HG03575 (cell line): ENCODE measurements around the gene MAFF.

Source experiments
- ATAC-seq: cut with Tn5 transposase; IDR thresholded peaks from one replicate; pipeline ENCODE4 v1.9.1; 2021; ENCODE audit not compliant: unreplicated experiment, insufficient number of reproducible peaks, low FRiP score; ENCODE audit errors: extremely low read depth

The MAFF gene

DNA sequence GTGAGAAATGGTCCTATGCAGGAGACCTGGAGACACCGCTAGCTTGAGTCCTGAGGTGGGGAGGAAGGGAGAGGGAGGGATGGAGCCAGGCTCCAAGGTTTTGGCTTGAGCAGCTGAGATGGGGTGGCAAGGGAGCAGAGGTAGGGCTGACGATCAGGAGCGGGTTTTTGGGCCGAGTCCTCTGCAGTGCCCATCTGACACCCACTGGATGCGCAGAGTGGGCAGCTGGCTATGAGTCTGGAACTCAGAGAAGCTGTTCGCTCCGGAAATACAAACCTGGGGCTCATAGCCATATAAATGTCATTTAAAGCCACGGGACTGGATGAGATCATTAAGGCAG lies 453 bp upstream of the MAFF start:
- no peak for ATAC-seq

DNA sequence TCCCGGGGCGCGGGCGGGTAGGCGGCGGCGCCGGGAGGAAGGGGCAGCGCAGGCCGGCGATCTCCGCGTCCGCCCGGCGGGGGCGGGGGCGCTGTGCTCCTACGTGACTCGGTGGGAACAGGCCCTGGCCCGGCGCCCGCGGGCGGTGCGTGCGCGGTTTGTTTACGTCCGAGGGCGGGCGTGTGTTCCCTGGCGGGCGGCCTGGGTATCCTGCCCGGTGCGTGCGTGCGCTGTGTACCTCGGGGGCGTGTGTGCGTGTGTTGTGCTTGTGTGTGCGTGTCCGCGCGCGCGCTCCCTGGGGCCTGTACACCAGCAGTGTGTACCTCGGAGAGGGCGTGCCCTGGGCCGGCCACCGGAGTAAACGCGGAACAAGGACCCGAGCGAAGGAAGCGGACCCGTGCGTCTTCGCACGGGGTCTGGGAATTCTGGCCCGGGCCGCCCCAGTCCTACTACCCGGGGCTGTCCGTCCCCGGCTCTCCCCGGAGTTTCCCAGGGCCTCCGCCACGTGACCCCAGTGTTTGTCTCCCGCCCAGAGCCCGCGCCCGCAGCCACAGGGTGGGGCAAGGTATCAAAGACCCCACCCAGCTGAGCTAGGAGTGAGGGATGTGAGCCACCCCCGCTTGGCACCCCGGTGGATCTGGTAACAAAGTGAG lies 769 bp downstream of the MAFF start:
- ATAC-seq, result no peak

DNA sequence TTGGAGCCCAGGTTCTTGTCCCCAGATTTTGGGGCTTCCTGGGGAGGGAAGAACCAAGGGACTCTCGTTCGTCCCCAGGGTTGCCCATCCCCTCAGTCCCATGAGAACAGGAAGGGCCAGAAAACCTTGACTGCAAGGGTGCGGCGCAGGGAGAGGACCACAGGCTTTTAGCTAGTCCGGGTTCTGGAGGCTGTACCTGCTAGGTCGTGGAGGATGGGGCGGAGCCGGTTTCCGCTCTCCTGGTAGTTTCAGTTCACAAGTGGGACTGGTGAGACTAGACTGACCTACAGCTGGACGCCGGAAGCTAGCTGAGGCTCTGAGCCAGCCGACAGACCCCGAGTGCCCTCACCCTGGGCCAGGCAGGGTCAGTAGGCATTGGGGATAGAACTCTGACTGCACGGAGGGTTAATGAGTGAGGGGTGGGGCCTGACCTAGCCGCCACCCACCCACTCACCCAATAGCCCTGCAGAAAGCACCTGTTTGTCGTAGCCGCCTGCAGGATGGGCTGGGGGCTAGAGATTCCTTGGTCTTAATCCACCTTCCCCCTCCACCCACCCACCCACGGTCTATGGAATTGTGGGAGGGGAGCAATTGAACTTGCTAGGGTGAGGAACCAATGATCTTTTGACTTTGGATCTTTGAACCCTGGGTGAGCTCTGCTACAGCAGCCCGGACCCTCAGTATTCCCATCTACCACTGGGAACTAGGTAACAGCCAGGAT lies 1.5 kb downstream of the MAFF start:
- ATAC-seq, result no peak

DNA sequence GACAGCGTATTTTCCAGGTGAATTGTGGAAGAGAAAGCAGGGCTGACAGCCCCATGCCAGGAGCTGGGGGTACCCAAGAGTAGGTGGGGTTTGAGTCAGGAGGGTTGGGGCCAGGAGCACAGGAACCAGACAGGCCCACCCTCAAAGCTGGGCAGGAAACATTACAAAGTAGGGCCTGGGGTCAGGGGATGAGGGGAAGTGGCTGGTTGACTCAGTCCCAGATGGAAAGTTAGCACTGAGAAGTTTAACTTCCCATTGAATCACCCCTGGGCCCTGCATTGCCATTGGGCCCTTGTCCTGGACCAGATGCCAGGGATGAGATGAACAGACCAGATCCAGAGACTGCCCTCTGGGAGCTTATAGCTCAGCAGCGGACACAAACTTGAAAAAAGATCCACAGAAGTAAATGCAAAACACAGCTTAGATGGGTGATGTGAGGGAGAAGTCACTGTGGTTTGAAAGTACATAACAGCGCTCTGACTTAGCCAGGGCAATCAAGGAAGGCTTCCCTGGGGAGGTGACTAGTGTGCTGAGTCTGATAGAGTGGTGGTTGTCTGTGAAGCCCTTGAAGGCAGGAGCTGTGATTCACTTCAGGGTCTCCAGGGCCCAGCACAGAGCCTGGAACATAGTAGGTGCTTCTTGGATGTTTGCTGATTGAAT lies 2.2 kb downstream of the MAFF start:
- ATAC-seq, result no peak

DNA sequence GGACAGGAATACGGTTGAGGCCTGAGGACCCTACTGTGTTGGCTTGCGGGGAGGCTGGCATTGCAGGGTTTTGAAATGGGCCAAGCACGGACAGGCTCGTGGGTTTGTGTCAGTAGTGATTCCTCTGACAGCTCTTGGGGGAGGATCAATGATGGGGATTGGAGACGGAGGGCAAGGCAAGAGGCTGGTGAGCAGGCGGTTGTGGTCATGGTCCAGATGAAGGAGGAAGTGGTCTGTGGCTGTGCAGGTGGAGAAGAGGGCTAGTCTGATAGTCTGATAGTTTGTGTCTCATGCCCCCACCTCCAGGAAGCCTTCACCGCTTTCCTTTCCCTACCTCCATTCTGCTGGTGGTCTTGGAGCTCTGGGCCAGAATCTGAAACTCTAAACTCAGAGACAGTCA lies 3.0 kb downstream of the MAFF start:
- no peak for ATAC-seq

DNA sequence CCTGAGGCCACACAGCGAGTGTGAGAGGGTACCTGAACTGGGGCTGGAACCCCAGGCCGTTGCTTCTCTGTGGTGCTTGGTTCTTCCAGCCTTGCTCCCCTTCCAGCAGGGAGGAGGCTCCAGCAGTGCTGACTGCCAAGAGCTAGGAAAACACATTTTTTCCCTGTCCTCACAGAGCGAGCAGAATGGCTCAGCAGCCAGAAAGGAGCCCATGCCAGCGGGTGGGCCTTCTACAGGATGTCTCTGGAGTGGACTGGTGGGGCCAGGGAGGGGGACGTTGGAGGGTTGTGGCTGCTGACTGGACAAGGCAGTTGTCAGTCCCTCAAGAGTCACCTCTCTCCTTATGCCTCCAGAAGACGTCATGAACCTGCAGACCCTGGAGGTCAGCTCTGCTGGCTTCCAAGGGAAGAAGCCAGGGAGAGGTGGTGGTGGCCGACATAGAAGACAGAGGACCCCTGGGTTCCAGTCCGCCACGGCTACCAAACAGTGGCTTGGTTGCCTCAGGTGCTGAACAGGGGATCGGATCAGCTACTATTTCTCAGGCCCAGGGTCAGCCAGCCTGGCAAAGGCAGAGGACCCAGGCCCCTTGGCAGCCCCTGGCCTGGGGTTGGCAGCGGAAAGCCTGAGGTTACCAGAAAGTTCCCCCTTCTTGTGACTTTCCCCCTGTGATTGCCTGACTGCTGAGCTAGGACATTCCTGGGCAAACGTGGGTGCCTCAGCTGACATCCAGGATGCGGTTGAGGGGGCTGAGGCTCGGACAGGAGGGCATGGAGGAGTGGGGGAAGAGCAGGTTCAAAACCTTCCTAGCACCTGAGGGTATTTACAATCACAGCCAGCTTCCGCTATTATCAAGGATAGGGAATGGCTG lies 3.7 kb downstream of the MAFF start:
- no peak for ATAC-seq

DNA sequence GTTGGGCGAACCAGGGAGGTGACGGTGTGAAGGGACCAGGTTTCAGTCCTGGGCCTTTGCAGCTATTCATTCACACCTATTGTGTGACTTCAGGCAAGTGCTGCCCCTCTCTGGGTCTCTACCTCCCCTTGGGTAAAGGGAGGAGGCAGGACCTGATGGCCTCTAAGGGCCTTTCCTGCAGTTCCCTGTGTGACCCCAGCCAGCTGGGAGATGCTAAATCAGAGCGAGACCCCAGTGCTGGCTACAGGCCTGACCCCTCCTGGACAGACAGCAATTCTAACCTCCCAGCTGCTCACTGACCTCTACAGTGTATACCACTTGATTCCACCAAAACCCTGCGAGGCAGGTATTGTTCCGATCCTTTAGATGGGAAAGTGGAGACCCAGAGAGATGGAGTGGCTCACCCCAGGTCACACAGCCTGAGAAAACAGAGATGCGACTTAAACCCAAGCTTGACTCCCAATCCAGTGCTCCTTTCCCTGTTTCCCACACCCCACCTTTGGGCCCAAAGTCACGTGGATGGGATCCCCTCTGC lies 6.2 kb downstream of the MAFF start:
- ATAC-seq, result no peak

DNA sequence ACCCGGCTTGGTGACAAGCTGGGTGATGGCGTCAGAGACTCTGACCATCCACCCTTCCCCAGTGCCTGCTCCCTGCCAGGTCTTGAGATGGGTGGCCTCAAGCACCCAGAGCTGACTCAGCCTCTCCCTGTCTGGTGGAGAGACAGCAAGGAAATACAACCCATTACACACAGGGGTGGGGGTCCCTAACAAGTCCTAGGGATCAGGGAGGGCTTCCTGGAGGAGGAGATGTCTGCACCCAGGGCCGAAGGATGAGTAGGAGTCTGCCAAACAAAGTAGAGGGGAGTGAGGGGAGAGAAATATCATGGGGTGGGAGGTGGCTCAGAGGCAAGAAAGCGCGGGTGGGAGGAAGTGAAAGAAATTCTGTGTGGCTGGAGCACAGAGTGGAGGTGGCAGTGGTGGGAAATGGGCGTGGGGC lies 6.8 kb downstream of the MAFF start:
- ATAC-seq, result no peak

DNA sequence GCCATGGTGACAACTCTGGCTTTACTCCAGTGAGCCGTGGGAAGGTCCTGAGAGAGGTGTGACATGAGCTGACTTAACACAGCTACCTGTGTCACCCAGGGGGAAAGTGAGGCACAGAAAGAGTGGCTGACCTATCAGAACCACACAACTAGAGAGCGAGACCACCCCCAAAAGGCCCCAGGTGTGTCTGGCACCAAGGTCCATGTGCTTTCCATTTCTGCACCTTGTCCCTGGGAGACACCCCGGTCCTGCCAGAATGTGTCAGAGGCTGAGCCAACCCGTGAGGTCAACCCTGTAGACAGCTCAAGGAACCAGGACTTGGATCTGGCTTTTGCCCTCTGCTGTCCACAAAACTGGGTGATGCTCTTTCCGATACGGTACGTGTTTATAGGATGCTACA lies 9.8 kb downstream of the MAFF start:
- ATAC-seq, result no peak

DNA sequence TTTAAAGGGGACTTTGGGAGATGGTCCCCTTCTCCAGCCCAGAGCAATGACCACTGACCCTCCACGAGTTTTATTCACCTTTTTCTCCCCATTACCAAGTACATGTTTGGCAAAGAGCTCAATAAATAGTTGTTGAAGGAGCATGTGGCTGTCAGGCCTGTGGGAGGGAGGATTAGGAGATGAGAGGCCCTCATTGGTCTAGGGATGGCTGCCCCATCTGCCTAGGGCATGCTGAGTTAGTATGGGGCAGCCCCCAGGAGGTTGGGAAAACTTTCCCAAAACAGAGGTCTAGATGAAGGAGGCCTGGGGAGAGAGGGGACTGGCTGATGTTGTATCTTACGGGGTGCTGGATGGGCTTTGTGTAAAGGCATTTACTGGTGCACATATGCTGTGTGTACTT lies 10.6 kb downstream of the MAFF start:
- no peak for ATAC-seq

DNA sequence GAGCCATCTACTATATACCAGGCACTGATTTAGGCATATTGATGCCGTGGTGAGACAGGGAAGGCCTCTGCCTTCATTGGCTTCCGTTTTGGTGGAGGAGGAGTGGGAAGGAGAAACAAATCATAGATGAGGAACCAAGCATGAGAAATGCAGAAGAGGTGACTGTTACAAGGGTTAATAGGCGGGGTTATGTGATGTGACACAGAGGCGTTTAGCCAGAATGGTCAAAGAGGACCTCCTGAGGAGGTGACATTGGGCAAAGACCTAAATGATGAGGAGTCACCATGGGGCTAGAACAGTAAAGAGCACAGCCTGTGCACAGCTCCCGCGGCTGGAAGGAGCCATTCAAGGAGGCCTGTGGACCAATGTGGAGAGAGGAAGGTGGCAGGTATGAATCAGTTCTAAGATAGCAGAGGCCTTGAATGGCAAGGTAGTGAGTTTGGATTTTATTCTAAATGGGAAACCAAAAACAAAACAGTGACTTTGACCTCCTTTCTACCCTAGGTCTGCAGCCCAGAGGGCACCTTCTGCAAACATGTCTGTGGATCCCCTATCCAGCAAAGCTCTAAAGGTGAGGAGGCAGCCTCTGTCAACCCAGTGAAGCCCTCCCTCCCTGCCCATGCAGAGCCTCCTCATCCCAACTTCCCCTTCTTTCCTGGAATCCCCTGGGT lies 11.7 kb downstream of the MAFF start:
- ATAC-seq, result no peak

DNA sequence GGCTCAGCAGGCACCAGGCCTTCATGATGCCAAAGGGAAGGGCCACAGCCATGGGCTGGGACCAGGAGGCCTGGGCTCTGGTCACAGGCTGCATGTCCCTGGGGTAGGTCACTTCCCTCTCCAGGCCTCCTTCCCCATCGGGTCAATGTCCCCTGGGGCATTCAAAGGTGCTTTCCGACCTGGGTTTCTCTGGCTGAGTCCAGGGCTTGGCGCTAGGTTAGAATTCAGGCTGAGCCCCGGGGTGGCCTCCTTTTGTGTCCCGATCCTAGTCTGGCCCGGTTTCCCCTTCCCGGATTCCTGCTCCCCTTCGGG lies 12.2 kb downstream of the MAFF start:
- no peak for ATAC-seq

DNA sequence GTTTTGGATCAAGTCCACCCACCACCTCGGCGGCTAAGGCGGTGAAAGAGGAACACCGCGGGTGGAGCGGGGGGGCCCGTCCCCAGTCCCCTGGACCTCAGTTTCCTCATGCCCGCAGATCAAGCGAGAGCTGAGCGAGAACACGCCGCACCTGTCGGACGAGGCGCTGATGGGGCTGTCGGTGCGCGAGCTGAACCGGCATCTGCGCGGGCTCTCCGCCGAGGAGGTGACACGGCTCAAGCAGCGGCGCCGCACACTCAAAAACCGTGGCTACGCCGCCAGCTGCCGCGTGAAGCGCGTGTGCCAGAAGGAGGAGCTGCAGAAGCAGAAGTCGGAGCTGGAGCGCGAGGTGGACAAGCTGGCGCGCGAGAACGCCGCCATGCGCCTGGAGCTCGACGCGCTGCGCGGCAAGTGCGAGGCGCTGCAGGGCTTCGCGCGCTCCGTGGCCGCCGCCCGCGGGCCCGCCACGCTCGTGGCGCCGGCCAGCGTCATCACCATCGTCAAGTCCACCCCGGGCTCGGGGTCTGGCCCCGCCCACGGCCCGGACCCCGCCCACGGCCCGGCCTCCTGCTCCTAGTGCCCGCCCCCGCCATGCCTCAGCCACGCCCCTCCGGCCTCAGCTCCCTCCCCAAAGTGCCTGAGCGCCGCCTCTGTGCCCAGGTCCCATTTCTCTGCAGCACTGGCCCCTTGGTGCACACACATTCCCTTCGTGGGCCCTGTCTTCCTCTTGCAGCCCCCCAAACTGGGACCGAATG lies 12.7 kb downstream of the MAFF start:
- no peak for ATAC-seq

DNA sequence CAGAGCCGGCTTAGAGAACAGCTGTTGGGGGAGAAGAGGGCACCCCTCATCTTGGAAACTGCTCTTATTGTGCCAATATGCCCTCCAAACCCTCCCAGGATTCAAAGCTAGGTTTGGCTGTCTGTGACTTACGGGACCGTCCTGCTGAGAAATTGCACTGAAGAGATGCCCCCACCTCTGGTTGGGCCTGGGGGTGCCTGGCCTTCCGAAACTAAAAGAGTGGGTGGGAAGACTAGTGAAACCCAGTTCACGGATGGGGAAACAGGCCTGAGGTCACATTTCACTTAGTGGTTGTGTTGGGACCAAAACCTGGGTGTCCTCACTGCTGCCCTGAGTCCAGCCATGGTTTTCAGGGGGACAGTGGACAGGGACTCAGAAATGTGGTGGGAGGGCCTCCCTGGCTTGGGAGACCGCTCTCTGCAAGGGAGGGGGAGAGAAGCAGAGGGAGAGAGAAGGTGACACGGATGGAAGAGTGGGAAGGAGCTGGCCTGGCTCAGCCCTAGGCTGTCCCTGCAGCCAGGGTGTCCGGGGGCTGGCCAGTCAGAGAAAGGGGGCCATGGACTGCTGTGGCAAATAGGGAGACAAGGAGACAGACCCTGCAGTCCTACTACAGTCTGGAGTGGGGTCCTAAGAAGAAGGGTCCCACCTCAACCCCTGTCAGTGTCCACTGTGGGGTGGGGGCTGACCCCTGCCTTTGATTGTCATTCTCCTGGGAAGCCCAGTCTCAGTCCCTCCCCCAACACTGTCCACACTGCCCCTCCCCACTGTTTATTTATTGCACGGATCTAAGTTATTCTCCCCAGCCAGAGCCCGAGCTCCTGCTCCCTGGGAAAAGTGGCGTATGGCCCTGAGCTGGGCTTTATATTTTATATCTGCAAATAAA lies 13.6 kb downstream of the MAFF start:
- ATAC-seq, result no peak

DNA sequence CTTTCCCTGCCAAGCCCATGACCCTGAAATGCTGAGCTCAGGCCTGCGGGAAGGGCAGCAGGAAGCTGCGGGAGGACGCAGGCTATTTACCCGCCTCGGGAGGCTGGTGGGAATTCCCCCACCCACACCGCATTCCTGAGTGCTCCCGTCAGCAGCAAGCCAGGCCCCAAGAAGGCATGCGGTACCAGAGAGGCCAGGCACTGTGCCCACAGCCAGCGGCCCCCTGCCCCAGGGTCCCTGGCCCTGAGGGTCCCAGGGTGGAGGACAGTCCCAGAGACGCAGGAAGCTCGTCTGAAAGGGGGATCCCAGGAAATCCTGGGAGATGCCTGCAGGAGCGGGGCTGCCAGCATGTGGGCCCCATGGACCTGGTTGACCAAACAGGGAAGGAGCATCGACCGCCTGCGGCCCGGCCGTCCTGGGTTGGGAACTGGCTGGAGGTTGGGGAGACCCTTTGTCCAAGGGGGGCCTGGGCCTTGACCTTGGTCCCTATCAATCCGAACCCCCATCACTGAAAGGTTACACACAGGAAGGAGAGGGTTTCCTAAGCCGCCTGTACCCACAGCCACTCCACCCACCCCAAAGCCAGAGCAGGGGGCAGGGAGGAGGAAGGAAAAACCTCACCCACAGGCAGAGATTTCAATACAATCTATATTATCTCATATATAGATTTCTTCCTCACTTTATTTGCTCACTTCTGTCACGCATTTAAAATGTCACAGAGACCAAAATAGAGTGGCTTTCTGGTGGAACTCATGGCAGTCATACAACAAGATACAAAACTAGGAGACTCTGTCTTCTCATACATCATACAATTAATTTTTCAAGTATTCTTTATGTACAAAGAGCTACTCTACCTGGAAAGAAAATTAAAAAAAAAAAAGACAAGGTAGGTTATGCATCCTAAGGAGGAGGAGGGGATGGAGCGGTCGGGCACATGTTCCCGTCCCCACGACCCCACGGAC lies 17.1 kb downstream of the MAFF start:
- ATAC-seq, result no peak

DNA sequence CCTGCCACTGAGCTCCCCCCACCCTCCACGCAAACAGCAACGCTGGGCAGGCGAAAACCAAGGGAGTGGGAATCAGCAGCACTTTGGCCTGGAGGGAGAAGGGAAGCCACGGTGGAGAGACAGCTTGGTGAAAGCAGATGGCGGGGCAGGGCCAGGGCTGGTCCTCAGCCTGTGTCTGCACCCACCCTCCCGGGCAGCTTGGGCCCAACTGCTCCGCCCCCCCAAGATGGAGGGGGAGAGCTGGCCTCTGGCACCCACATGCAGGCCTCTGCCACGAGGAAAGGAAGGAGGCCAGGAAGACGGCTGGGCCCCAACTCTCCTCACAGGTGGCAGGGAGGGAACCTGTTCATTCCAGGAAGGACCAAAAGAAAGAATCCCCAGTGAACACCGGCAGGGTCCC lies 17.8 kb downstream of the MAFF start:
- ATAC-seq, result no peak
